H1 (cell line): Measurements from ENCODE around the gene CAV1. TPM values are rescaled to one million over a fixed set of nuclear protein-coding genes. Genes with fewer than 3 reads are reported as not detected.

Experiments
- CTCF ChIA-PET: fragments of 300-600 bp; sonication (Branson Sonifier 250); formaldehyde crosslinking; loops from one replicate; lab custom pipeline; 2021; ENCODE audit not compliant: partially characterized antibody; lab: Charles Lee
- POLR2A ChIA-PET: fragments of 300-600 bp; sonication (Branson Sonifier 250); formaldehyde crosslinking; loops from one replicate; lab custom pipeline; 2021; ENCODE audit warnings: inconsistent platforms; ENCODE audit not compliant: partially characterized antibody; lab: Charles Lee
- DNase-seq, 2 experiments: peaks; one replicate each; pipeline versions ENCODE4 v3.0.0 to v3.0.0-alpha.2; 2010 to 2022; ENCODE audit warnings: low spot score in 2 of 2, low read depth in 1 of 2, mixed read lengths in 1 of 2
- FAIRE-seq: peaks from 2 replicates; lab custom pipeline; 2011; peaks lifted over from hg19 to GRCh38; lab: Jason Lieb, UNC
- H2AFZ ChIP-seq: 2 replicates; pipeline ENCODE4 v1.8.1; 2012; ENCODE audit warnings: low read length, inconsistent platforms
- H2AK5ac ChIP-seq: 2 replicates; pipeline ENCODE4 v1.6.1; 2013; ENCODE audit warnings: low read depth, low read length
- H2BK120ac ChIP-seq: replicated peaks from 2 replicates; pipeline ENCODE3; 2013; ENCODE audit warnings: low read depth, low read length, inconsistent platforms
- H2BK12ac ChIP-seq: 2 replicates; pipeline ENCODE4 v1.6.1; 2013; ENCODE audit warnings: low read depth, low read length
- H2BK15ac ChIP-seq: 2 replicates; pipeline ENCODE4 v1.6.1; 2013; ENCODE audit warnings: low read length
- H2BK20ac ChIP-seq: 2 replicates; pipeline ENCODE4 v1.6.1; 2013; ENCODE audit warnings: low read length
- H2BK5ac ChIP-seq: 2 replicates; pipeline ENCODE4 v1.6.1; 2013; ENCODE audit warnings: low read depth, low read length
- H3K14ac ChIP-seq: 2 replicates; pipeline ENCODE4 v1.6.1; 2013; ENCODE audit warnings: inconsistent platforms; ENCODE audit not compliant: insufficient read length
- H3K18ac ChIP-seq: 2 replicates; pipeline ENCODE4 v1.6.1; 2013; ENCODE audit warnings: low read length; ENCODE audit errors: extremely low read depth
- H3K23ac ChIP-seq: 2 replicates; pipeline ENCODE4 v1.6.1; 2013; ENCODE audit warnings: inconsistent platforms; ENCODE audit not compliant: insufficient read length
- H3K23me2 ChIP-seq: 2 replicates; pipeline ENCODE4 v1.6.1; 2013; ENCODE audit warnings: low read depth, low read length
- H3K27ac ChIP-seq: 2 replicates; pipeline ENCODE4 v1.6.1; 2011; ENCODE audit warnings: low read depth, low read length, inconsistent platforms
- H3K27me3 ChIP-seq, 4 experiments: replicated peaks in 1 of 4; 1 replicate in 1 of 4; 2 replicates in 3 of 4; pipeline versions ENCODE4 v1.6.1 to v1.8.1; 2011 to 2013; ENCODE audit warnings: low read length in 3 of 4, mild to moderate bottlenecking in 3 of 4, inconsistent platforms in 2 of 4, mixed read lengths in 2 of 4, moderate library complexity in 1 of 4; ENCODE audit not compliant: control insufficient read depth in 3 of 4, insufficient read depth in 3 of 4; ENCODE audit errors: extremely low read depth in 1 of 4
- H3K36me3 ChIP-seq, 4 experiments: 2 replicates each; pipeline versions ENCODE4 v1.6.1 to v1.8.1; 2011 to 2013; ENCODE audit warnings: mild to moderate bottlenecking in 4 of 4, low read length in 3 of 4, moderate library complexity in 2 of 4, control low read depth in 1 of 4, inconsistent platforms in 1 of 4; ENCODE audit not compliant: insufficient read depth in 4 of 4, control insufficient read depth in 2 of 4
- H3K4ac ChIP-seq: replicated peaks from 2 replicates; pipeline ENCODE3; 2013; ENCODE audit warnings: low read length, low read depth, mixed read lengths, inconsistent platforms; ENCODE audit not compliant: insufficient read length
- H3K4me1 ChIP-seq, 4 experiments: replicated peaks in 1 of 4; 1 replicate in 1 of 4; 2 replicates in 3 of 4; pipeline versions ENCODE4 v1.6.1 to v1.8.1; 2011 to 2013; ENCODE audit warnings: low read length in 3 of 4, inconsistent platforms in 2 of 4, mixed read lengths in 1 of 4; ENCODE audit not compliant: insufficient read depth in 4 of 4, control insufficient read depth in 3 of 4
- H3K4me2 ChIP-seq, 2 experiments: 2 replicates each; pipeline versions ENCODE4 v1.6.1 to v1.8.1; 2011 to 2013; ENCODE audit warnings: low read depth in 2 of 2, low read length in 2 of 2, control low read depth in 1 of 2, inconsistent platforms in 1 of 2, mild to moderate bottlenecking in 1 of 2; ENCODE audit not compliant: insufficient read depth in 1 of 2
- H3K4me3 ChIP-seq, 4 experiments: fragments of 200-600, 300-600 bp in 1 of 4; sonication (generic), shearing (Covaris generic), sonication (Bioruptor Twin) in 1 of 4; 2 replicates each; pipeline versions ENCODE4 v1.5.1 to v1.8.1; 2011 to 2016; ENCODE audit warnings: low read length in 4 of 4, low read depth in 3 of 4, control low read depth in 2 of 4, inconsistent platforms in 2 of 4, mild to moderate bottlenecking in 2 of 4, mixed read lengths in 1 of 4, moderate library complexity in 1 of 4; ENCODE audit not compliant: insufficient read depth in 2 of 4; ENCODE audit errors: extremely low read depth in 1 of 4
- H3K56ac ChIP-seq: replicated peaks from 2 replicates; pipeline ENCODE3; 2013; ENCODE audit warnings: low read depth, mild to moderate bottlenecking, mixed read lengths, low read length, inconsistent platforms; ENCODE audit not compliant: insufficient read length
- H3K79me1 ChIP-seq: 2 replicates; pipeline ENCODE4 v1.6.1; 2013; ENCODE audit warnings: low read depth, low read length, control low read depth
- H3K79me2 ChIP-seq, 2 experiments: 2 replicates each; pipeline versions ENCODE4 v1.6.1 to v1.8.1; 2012 to 2013; ENCODE audit warnings: low read length in 2 of 2, mild to moderate bottlenecking in 2 of 2, inconsistent platforms in 1 of 2; ENCODE audit not compliant: insufficient read depth in 2 of 2, control insufficient read depth in 1 of 2
- H3K9ac ChIP-seq, 4 experiments: replicated peaks in 1 of 4; 1 replicate in 1 of 4; 2 replicates in 3 of 4; pipeline versions ENCODE4 v1.6.1 to v1.8.1; 2011 to 2013; ENCODE audit warnings: low read depth in 3 of 4, low read length in 3 of 4, control low read depth in 2 of 4, mild to moderate bottlenecking in 2 of 4, moderate library complexity in 2 of 4, inconsistent platforms in 1 of 4; ENCODE audit errors: extremely low read depth in 1 of 4
- H3K9me3 ChIP-seq, 2 experiments: 2 replicates each; pipeline versions ENCODE4 v1.6.1 to v1.8.1; 2012 to 2013; ENCODE audit warnings: mild to moderate bottlenecking in 2 of 2, moderate library complexity in 2 of 2, control low read depth in 1 of 2, inconsistent platforms in 1 of 2, low read depth in 1 of 2, low read length in 1 of 2, mixed read lengths in 1 of 2; ENCODE audit not compliant: insufficient read depth in 2 of 2
- H4K20me1 ChIP-seq, 2 experiments: replicated peaks in 1 of 2; 2 replicates each; pipeline versions ENCODE3 to v1.8.1; 2011 to 2013; ENCODE audit warnings: inconsistent platforms in 2 of 2, low read length in 2 of 2, mild to moderate bottlenecking in 1 of 2; ENCODE audit not compliant: insufficient read depth in 2 of 2, control insufficient read depth in 1 of 2
- H4K5ac ChIP-seq: 2 replicates; pipeline ENCODE4 v1.6.1; 2013; ENCODE audit warnings: low read length, low read depth, mixed read lengths, inconsistent platforms; ENCODE audit not compliant: insufficient read length
- H4K8ac ChIP-seq: 2 replicates; pipeline ENCODE4 v1.8.0; 2013; ENCODE audit warnings: mild to moderate bottlenecking, moderate library complexity, low read length, inconsistent platforms; ENCODE audit not compliant: insufficient read depth; ENCODE audit errors: extremely low read depth
- H4K91ac ChIP-seq: replicated peaks from 2 replicates; pipeline ENCODE3; 2013; ENCODE audit warnings: low read length, mixed read lengths, inconsistent platforms; ENCODE audit not compliant: insufficient read length
- CHD2 ChIP-seq: IDR thresholded peaks from 2 replicates; pipeline ENCODE4 v1.6.1; 2012; ENCODE audit warnings: low read length, improper control_type of control experiment
- CTBP2 ChIP-seq: IDR thresholded peaks from 2 replicates; pipeline ENCODE4 v1.7.0; 2011; ENCODE audit warnings: borderline replicate concordance, mild to moderate bottlenecking, moderate library complexity, mixed read lengths, low read length; ENCODE audit not compliant: insufficient read depth, insufficient read length
- EGR1 ChIP-seq: IDR thresholded peaks from 2 replicates; pipeline ENCODE4 v1.6.1; 2011; ENCODE audit warnings: low read depth, low read length, borderline replicate concordance
- NRF1 ChIP-seq: IDR thresholded peaks from 2 replicates; pipeline ENCODE4 v1.6.1; 2011; ENCODE audit warnings: mild to moderate bottlenecking, low read depth, low read length, improper control_type of control experiment
- SAP30 ChIP-seq: fragments of 300-600 bp; sonication (generic); IDR thresholded peaks from 2 replicates; pipeline ENCODE4 v1.7.1; 2012; ENCODE audit warnings: low read length, moderate library complexity, mild to moderate bottlenecking, inconsistent platforms; ENCODE audit not compliant: insufficient read depth, insufficient replicate concordance
- SIRT6 ChIP-seq: IDR thresholded peaks from one replicate; pipeline ENCODE4 v1.7.1; 2012; ENCODE audit warnings: low read length, inconsistent platforms
- SIX5 ChIP-seq: IDR thresholded peaks from 2 replicates; pipeline ENCODE4 v1.6.1; 2011; ENCODE audit warnings: mild to moderate bottlenecking, low read depth, low read length
- SP1 ChIP-seq: IDR thresholded peaks from 2 replicates; pipeline ENCODE4 v1.6.1; 2011; ENCODE audit warnings: low read depth, low read length
- SP2 ChIP-seq: IDR thresholded peaks from 2 replicates; pipeline ENCODE4 v1.6.1; 2012; ENCODE audit warnings: mild to moderate bottlenecking, low read length, inconsistent platforms
- TEAD4 ChIP-seq: IDR thresholded peaks from 2 replicates; pipeline ENCODE4 v1.6.1; 2012; ENCODE audit warnings: low read depth, low read length, inconsistent platforms, mixed read lengths
- ZNF274 ChIP-seq: IDR thresholded peaks from 2 replicates; pipeline ENCODE4 v1.7.0; 2012; ENCODE audit warnings: low read length, borderline replicate concordance; ENCODE audit errors: extremely low read depth
- WGBS, 2 experiments: shearing (Covaris generic) in 1 of 2; methylation state at CpG; one replicate each; pipeline versions ENCODE4 v1.1.6 to v1.1.7; 2013 to 2015; ENCODE audit warnings: low lambda C conversion rate in 2 of 2, mixed read lengths in 2 of 2, inconsistent platforms in 1 of 2, low coverage in 1 of 2, missing lambda C conversion rate in 1 of 2; ENCODE audit not compliant: insufficient replicate concordance in 2 of 2, insufficient coverage in 1 of 2, insufficient read length in 1 of 2; ENCODE audit errors: extremely low coverage in 1 of 2, missing lambda C conversion rate in 1 of 2; 5-methylcytosine and 5-hydroxymethylcytosine counted together
- polyA plus RNA-seq, 7 experiments: library from polyadenylated mRNA; depleted of rRNA in 3 of 7; stranded (reverse) in 5 of 7; unstranded in 2 of 7; fragments of >200 nt in 5 of 7; fragments of 200-250 nt in 2 of 7; gene quantifications; 1 replicate in 5 of 7; 2 replicates in 1 of 7; 4 replicates in 1 of 7; pipeline versions ENCODE4 v1.2.1 to v1.2.3, GENCODE V29; 2011 to 2013; ENCODE audit warnings: missing spikeins in 2 of 7, mixed read lengths in 2 of 7
- total RNA-seq: library from RNA; stranded (reverse); fragmentation: NEBNext Ultra II Directional; extraction: Animal tissue kit (Norgen Biotek cat#: 25700); gene quantifications from 2 replicates; pipeline ENCODE4 v1.2.1, GENCODE V29; 2021

The CAV1 gene
- total and polyA plus RNA-seq, 2 of the 8 experiments (the other 6 are each of a cell fraction or from before 2014, with no cell fraction given), result 16.3 to 21.8 TPM

GRCh38 chr7:116592445-116592844, 67.6 kb downstream of the CAV1 start:
- Histone ChIP-seq H2AK5ac (no peak overlapping the region), H3K4ac (no peak overlapping the region), H2BK5ac (no peak overlapping the region), H3K27me3 (no peaks in the 10 kb centered on the region), H3K23ac (no peak overlapping the region), H4K8ac (no peak overlapping the region), H3K36me3 (no peaks in the 10 kb centered on the region), H4K5ac (no peak overlapping the region), H3K79me1 (no peaks in the 10 kb centered on the region), H3K4me1 (peaks cover 0 to 6% (median 2%) of the 10 kb centered on the region in 4 experiments; a peak in 5 of 7 replicates), H4K91ac (no peak overlapping the region), H3K4me3 (no peak overlapping the region), H3K4me2 (no peak overlapping the region), H3K14ac (no peak overlapping the region), H2BK12ac (peak overlapping the region; percentile 22; the same call in 1 of the 2 replicates), H3K56ac (no peak overlapping the region), H3K27ac (no peak overlapping the region), H4K20me1 (no peaks in the 10 kb centered on the region), H3K23me2 (no peaks in the 10 kb centered on the region; the same call in 1 of the 2 replicates), H3K9ac (no peak overlapping the region), H3K18ac (0 out of 2 replicates have a peak overlapping the region, but pooled peaks have one; percentile 62), H2BK120ac (no peak overlapping the region), H2BK15ac (no peak overlapping the region), H2AFZ (peak overlapping the region; percentile 56; the same call in 1 of the 2 replicates), H2BK20ac (no peak overlapping the region), H3K79me2 (0 out of 4 replicates have a peak, but pooled peaks cover 0 to 2% of the 10 kb centered on the region in 2 experiments), H3K9me3 (no peaks in the 10 kb centered on the region)
- 84% methylated on average over 8 of the region's 8 CpGs; no CpG with 5 or more reads in 1 of the 2 experiments for WGBS, 2 experiments
- no peak for TF ChIP-seq SP1
- TF ChIP-seq CTBP2, result no peak
- TF ChIP-seq TEAD4, result no peak
- no peak for TF ChIP-seq SP2
- TF ChIP-seq SIRT6, result no peak
- TF ChIP-seq NRF1, result no peak
- TF ChIP-seq SIX5, result no peak
- TF ChIP-seq CHD2, result no peak
- TF ChIP-seq EGR1, result no peak
- no peak for TF ChIP-seq ZNF274
- no peak for TF ChIP-seq SAP30
- DNase-seq (no peak), FAIRE-seq (no peak)
- POLR2A ChIA-PET, result no interaction called here
- CTCF ChIA-PET, result interaction anchor here (0.6 to 5.9 kb wide), 68 partner anchors 10 to 428 kb away, joined by 3 to 98 read pairs (median 5); partner anchors contain the start of gene MET
